ENCODE data around the gene IQCN. TPM values are rescaled to one million over a fixed set of nuclear protein-coding genes. Genes with fewer than 3 reads are reported as not detected.

Gene IQCN
- total RNA-seq, 2 experiments from 2014 or later = 0.59 to 0.69 TPM

DNA sequence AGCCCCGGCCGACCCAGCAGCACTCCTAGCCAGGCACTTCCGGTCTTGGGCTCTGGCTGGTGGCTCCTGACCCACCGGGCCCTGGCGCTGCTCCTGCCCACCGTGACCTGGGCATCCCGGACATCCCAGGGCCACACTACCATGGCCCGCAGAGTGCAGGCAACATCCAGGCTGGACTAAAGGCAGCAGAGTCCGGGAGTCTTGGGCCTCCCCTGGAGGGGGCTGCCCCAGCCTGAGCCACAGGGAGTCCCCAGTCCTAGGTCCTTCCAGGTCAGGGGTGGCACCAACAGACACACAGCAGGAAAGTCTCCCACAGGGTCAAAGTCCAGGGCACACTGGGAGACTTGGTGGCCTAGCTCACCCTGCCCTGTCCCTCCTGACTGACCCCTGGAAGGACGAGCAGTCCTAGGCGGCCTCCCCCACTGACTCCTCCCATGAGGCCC, 37.9 kb upstream of the IQCN start:
- ATAC-seq = no peak
- ChIA-PET CTCF (interaction anchor here (0.8 kb wide), 1 partner anchor 33 kb away, joined by 3 read pairs; no protein-coding TSS in a partner anchor), POLR2A (interaction anchor here (1.3 to 23.1 kb wide), 3 partner anchors 10 to 39 kb away, joined by 4 to 592 read pairs (median 20); partner anchors contain the start of genes JUND and LSM4)
- TF ChIP-seq, protein P1, sequence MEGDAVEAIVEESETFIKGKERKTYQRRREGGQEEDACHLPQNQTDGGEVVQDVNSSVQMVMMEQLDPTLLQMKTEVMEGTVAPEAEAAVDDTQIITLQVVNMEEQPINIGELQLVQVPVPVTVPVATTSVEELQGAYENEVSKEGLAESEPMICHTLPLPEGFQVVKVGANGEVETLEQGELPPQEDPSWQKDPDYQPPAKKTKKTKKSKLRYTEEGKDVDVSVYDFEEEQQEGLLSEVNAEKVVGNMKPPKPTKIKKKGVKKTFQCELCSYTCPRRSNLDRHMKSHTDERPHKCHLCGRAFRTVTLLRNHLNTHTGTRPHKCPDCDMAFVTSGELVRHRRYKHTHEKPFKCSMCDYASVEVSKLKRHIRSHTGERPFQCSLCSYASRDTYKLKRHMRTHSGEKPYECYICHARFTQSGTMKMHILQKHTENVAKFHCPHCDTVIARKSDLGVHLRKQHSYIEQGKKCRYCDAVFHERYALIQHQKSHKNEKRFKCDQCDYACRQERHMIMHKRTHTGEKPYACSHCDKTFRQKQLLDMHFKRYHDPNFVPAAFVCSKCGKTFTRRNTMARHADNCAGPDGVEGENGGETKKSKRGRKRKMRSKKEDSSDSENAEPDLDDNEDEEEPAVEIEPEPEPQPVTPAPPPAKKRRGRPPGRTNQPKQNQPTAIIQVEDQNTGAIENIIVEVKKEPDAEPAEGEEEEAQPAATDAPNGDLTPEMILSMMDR (IDR thresholded peaks at IDR 0.05) = no peak
- no peak overlapping the region for H3K27ac Mint-ChIP-seq
- H3K4me1 Mint-ChIP-seq (ENCODE audit: low read depth) = peaks cover 30% of the 10 kb centered on the region
- H3K9me3 Mint-ChIP-seq = no peaks in the 10 kb centered on the region
- H3K4me3 Mint-ChIP-seq = no peak overlapping the region
- H3K27me3 Mint-ChIP-seq = no peaks in the 10 kb centered on the region
- DNase-seq = no peak
- intact Hi-C loops (cut with micrococcal nuclease) = no loop called here
- peaks cover 45% of the 10 kb centered on the region for H3K36me3 Mint-ChIP-seq (ENCODE audit: low read depth)

DNA sequence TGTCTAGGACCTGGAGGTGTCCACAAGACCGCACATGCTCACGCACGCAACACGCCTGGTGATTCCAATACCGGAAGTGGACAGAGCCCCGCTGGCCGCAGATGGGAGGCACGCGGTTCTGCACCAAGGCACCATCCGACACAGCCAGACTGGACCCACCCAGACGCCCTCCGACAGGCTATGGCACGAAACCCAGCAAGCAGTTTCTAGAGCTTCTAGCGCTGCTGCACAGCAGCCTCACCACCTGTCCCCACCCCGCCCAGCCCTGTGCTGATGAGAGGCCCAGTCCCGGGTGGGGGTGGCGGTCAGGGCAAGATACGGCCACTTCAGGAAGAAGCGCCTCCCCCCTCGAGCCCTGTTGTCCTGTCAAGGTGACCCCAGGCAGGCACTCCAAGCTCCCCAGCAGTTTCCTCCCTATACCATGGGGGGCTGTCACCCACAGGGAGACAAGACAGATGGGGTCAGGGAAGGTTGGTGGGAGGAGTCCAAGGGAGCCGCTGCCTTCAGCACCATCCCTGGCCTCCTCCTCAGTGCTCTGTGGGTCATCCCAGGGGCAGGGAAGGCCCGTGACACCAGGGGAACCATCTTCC, 37.3 kb upstream of the IQCN start:
- H3K36me3 Mint-ChIP-seq (ENCODE audit: low read depth) = peaks cover 48% of the 10 kb centered on the region
- ChIA-PET CTCF (interaction anchor here (0.6 to 1.2 kb wide), 3 partner anchors 32 to 77 kb away, joined by 3 to 4 read pairs (median 3); no protein-coding TSS in a partner anchor), POLR2A (interaction anchor here (4.5 to 23.1 kb wide), 2 partner anchors 10 to 32 kb away, joined by 20 to 592 read pairs; partner anchors contain the start of genes JUND and LSM4)
- H3K4me3 Mint-ChIP-seq = no peak overlapping the region
- TF ChIP-seq, protein P1 (IDR thresholded peaks at IDR 0.05) = no peak
- H3K4me1 Mint-ChIP-seq (ENCODE audit: low read depth) = peaks cover 34% of the 10 kb centered on the region
- DNase-seq = no peak
- H3K27me3 Mint-ChIP-seq = no peaks in the 10 kb centered on the region
- no peak for ATAC-seq
- intact Hi-C loops (cut with micrococcal nuclease) = no loop called here
- H3K9me3 Mint-ChIP-seq = no peaks in the 10 kb centered on the region
- no peak overlapping the region for H3K27ac Mint-ChIP-seq

DNA sequence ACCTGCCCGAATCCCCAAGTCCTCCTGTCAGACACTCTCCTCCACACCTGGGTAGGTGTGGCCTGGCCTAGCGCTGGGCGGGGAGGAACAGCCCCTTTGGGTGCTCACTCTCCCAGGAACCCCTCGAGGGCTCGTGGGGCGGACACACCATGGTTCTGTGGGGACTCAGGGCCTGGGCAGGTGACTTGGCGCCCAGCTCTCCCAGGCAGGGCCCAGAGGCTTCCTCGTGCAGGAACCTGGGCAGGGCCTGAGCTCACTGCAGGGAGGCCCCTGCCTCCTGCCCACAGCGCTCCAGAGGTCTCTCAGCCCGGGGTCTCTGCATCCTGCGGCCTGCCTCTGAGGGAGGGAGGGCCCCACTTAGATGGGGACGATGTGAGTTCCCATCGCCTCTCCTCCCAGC, 36.7 kb upstream of the IQCN start:
- Mint-ChIP-seq H3K27ac (peak overlapping the region; percentile 42), H3K4me3 (no peak overlapping the region), H3K27me3 (no peaks in the 10 kb centered on the region), H3K36me3 (ENCODE audit: low read depth) (peaks cover 52% of the 10 kb centered on the region), H3K9me3 (no peaks in the 10 kb centered on the region), H3K4me1 (ENCODE audit: low read depth) (peaks cover 37% of the 10 kb centered on the region)
- intact Hi-C loops (cut with micrococcal nuclease) = no loop called here
- TF ChIP-seq, protein P1 (IDR thresholded peaks at IDR 0.05) = no peak
- ChIA-PET POLR2A (interaction anchor here (1.8 to 23.1 kb wide), 3 partner anchors 11 to 37 kb away, joined by 4 to 592 read pairs (median 20); partner anchors contain the start of genes IQCN, JUND and LSM4), CTCF (interaction anchor here (0.6 to 1.2 kb wide), 2 partner anchors 36 to 77 kb away, joined by 3 to 4 read pairs; no protein-coding TSS in a partner anchor)
- ATAC-seq (no peak), DNase-seq (no peak)

DNA sequence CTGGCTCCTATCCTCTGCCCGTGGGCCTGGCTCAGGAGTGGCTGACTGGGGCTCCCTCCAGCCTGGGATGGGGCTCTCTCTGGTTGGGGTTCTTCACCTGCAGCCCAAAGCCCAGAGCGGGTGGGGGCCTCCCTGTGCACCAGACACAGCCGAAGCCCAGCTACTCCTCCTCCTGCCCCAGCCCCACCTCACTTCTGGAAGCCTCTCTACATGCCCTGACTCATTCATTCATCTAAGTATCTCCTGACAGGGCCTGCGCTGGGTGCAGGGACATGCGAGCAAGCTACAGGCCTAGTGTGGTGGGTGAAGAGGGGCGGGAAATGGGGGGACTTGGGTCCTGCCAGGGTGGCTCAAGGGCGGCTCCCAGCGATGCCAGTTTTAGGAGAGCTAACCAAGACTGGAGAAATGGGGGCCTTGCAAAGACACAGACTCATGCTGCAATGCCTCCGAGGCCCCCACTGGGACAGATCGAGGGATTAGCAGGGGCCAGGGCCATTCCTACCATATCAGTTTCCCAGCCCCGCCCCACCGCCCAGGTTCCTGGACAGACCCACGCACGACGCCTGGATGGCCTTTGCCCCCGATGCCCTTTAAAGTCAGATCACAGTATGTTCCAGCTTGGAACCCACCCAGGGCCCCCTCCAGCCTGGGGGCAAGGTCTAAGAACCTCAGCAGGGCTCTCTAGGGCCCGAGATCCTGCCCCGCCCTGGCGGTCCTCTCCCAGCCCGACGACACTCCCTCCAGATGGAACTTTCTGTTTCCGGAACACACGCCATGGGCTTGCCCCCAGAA, 36.1 kb upstream of the IQCN start:
- H3K9me3 Mint-ChIP-seq = no peaks in the 10 kb centered on the region

More for the DNA sequence above, 36.1 kb upstream of the IQCN start:
- ATAC-seq (no peak), DNase-seq (no peak)
- H3K27ac Mint-ChIP-seq = peak overlapping the region; percentile 42
- peaks cover 39% of the 10 kb centered on the region for H3K4me1 Mint-ChIP-seq (ENCODE audit: low read depth)
- intact Hi-C loops (cut with micrococcal nuclease) = no loop called here
- H3K4me3 Mint-ChIP-seq = no peak overlapping the region
- POLR2A ChIA-PET = interaction anchor here (1.8 to 23.1 kb wide), 3 partner anchors 12 to 36 kb away, joined by 4 to 592 read pairs (median 20); partner anchors contain the start of genes IQCN, JUND and LSM4
- H3K36me3 Mint-ChIP-seq (ENCODE audit: low read depth) = peaks cover 55% of the 10 kb centered on the region
- CTCF ChIA-PET = interaction anchor here (1.0 to 1.2 kb wide), 2 partner anchors 31 to 35 kb away, joined by 4 to 6 read pairs; no protein-coding TSS in a partner anchor
- H3K27me3 Mint-ChIP-seq = no peaks in the 10 kb centered on the region
- TF ChIP-seq, protein P1 (IDR thresholded peaks at IDR 0.05) = no peak

All from activated CD8-positive, alpha-beta T cell treated with anti-CD3 and anti-CD28 coated beads for 36 hours (primary cell).